Measurements from ENCODE around the gene MYO1A.

MYO1A gene

GRCh38 chr12:57051011-57051410 is 1.1 kb upstream of the MYO1A start:
- DNase-seq (ENCODE audit: insufficient read length, low spot score) (no peak), FAIRE-seq (no peak)
- TF ChIP-seq CTCF (IDR thresholded peaks at IDR 0.05; ENCODE audit: insufficient read depth, missing control alignments) = no peak

GRCh38 chr12:57049119-57049446 is 846 bp downstream of the MYO1A start:
- no peak for FAIRE-seq
- no peak for TF ChIP-seq CTCF (IDR thresholded peaks at IDR 0.05; ENCODE audit: insufficient read depth, missing control alignments)
- DNase-seq (ENCODE audit: insufficient read length, low spot score) = no peak

- FAIRE-seq (no peak), DNase-seq (ENCODE audit: insufficient read length, low spot score) (no peak)
- no peak for TF ChIP-seq CTCF (IDR thresholded peaks at IDR 0.05; ENCODE audit: insufficient read depth, missing control alignments)
Measured at GRCh38 chr12:57048423-57049118, 1.4 kb downstream of the MYO1A start.

GRCh38 chr12:57047981-57048380 is 1.9 kb downstream of the MYO1A start:
- no peak for TF ChIP-seq CTCF (IDR thresholded peaks at IDR 0.05; ENCODE audit: insufficient read depth, missing control alignments)
- DNase-seq (ENCODE audit: insufficient read length, low spot score) = no peak
- FAIRE-seq = no peak

GRCh38 chr12:57046947-57047890 is 2.7 kb downstream of the MYO1A start:
- FAIRE-seq (no peak), DNase-seq (ENCODE audit: insufficient read length, low spot score) (no peak)

GRCh38 chr12:57046086-57046791 is 3.7 kb downstream of the MYO1A start:
- FAIRE-seq = no peak
- DNase-seq (ENCODE audit: insufficient read length, low spot score) = no peak
- no peak for TF ChIP-seq CTCF (IDR thresholded peaks at IDR 0.05; ENCODE audit: insufficient read depth, missing control alignments)

More at GRCh38 chr12:57046947-57047890, 2.7 kb downstream of the MYO1A start:
- no peak for TF ChIP-seq CTCF (IDR thresholded peaks at IDR 0.05; ENCODE audit: insufficient read depth, missing control alignments)

All from D721Med (cell line).